IMR-90 (cell line): ENCODE measurements around the gene NUP210. TPM values are rescaled to one million over a fixed set of nuclear protein-coding genes. Genes with fewer than 3 reads are reported as not detected.

Experiments
- ATAC-seq: fragments of 200-7000 bp; cut with Tn5 transposase; 2 replicates; pipeline ENCODE4 v1.9.1; 2020; ENCODE audit warnings: low read depth, mild to moderate bottlenecking, moderate library complexity
- BruUV-seq: library from RNA; stranded (reverse); fragments of 400-500 nt; replicated peaks from 2 replicates; lab custom pipeline; 2021; lab: Mats Ljungman, UMichigan
- CTCF ChIA-PET: fragments of 300-600 bp; formaldehyde crosslinking; extraction: SDS; loops from one replicate; lab custom pipeline; 2021; ENCODE audit warnings: antibody characterized with exemption; lab: Yijun Ruan, JAX
- POLR2A ChIA-PET: fragments of 300-600 bp; sonication (Branson Sonifier 250); formaldehyde crosslinking; loops from one replicate; lab custom pipeline; 2022; ENCODE audit warnings: antibody characterized with exemption; ENCODE audit not compliant: unreplicated experiment; lab: Charles Lee
- DNase-seq: peaks from one replicate; pipeline ENCODE4 v3.0.0; 2013
- H2AFZ ChIP-seq: replicated peaks from 2 replicates; pipeline ENCODE3; 2013; ENCODE audit warnings: low read length, mild to moderate bottlenecking; ENCODE audit not compliant: poor library complexity
- H2AK5ac ChIP-seq: 2 replicates; pipeline ENCODE4 v1.6.1; 2013; ENCODE audit warnings: low read depth, low read length, inconsistent platforms
- H2AK9ac ChIP-seq: replicated peaks from 2 replicates; pipeline ENCODE3; 2013; ENCODE audit warnings: mild to moderate bottlenecking, low read depth, low read length, moderate library complexity; ENCODE audit not compliant: poor library complexity
- H2BK120ac ChIP-seq: 2 replicates; pipeline ENCODE4 v1.6.1; 2013; ENCODE audit warnings: low read depth, low read length, inconsistent platforms
- H2BK15ac ChIP-seq: 3 replicates; pipeline ENCODE4 v1.6.1; 2013; ENCODE audit warnings: low read depth, low read length, inconsistent platforms
- H2BK20ac ChIP-seq: 2 replicates; pipeline ENCODE4 v1.6.1; 2013; ENCODE audit warnings: low read depth, mild to moderate bottlenecking, inconsistent platforms, low read length, moderate library complexity
- H2BK5ac ChIP-seq: 2 replicates; pipeline ENCODE4 v1.6.1; 2013; ENCODE audit warnings: mild to moderate bottlenecking, low read depth, low read length, inconsistent platforms; ENCODE audit not compliant: poor library complexity, severe bottlenecking
- H3K14ac ChIP-seq: replicated peaks from 2 replicates; pipeline ENCODE4 v1.6.1; 2013; ENCODE audit warnings: low read depth, low read length, inconsistent platforms
- H3K18ac ChIP-seq: 2 replicates; pipeline ENCODE4 v1.6.1; 2013; ENCODE audit warnings: low read depth, low read length, control low read depth
- H3K23ac ChIP-seq: 2 replicates; pipeline ENCODE4 v1.6.1; 2013; ENCODE audit warnings: low read depth, low read length, inconsistent platforms
- H3K27ac ChIP-seq: 2 replicates; pipeline ENCODE4 v1.5.1; 2013; ENCODE audit warnings: mild to moderate bottlenecking, control low read depth, low read length; ENCODE audit not compliant: insufficient read depth
- H3K27me3 ChIP-seq: 2 replicates; pipeline ENCODE4 v1.6.1; 2013; ENCODE audit warnings: low read length; ENCODE audit not compliant: control insufficient read depth, insufficient read depth
- H3K36me3 ChIP-seq: 2 replicates; pipeline ENCODE4 v1.6.1; 2013; ENCODE audit warnings: low read length, mixed read lengths; ENCODE audit not compliant: control insufficient read depth, insufficient read depth
- H3K4ac ChIP-seq: 2 replicates; pipeline ENCODE4 v1.6.1; 2013; ENCODE audit warnings: low read depth, low read length, inconsistent platforms
- H3K4me1 ChIP-seq: 2 replicates; pipeline ENCODE4 v1.6.1; 2013; ENCODE audit warnings: low read length, mixed read lengths; ENCODE audit not compliant: control insufficient read depth, insufficient read depth
- H3K4me2 ChIP-seq: 2 replicates; pipeline ENCODE4 v1.6.1; 2013; ENCODE audit warnings: low read depth, mild to moderate bottlenecking, control low read depth, low read length, moderate library complexity
- H3K4me3 ChIP-seq: 2 replicates; pipeline ENCODE4 v1.5.1; 2013; ENCODE audit warnings: low read depth, mild to moderate bottlenecking, control low read depth, low read length, moderate library complexity; ENCODE audit not compliant: insufficient read depth
- H3K56ac ChIP-seq: 2 replicates; pipeline ENCODE4 v1.6.1; 2013; ENCODE audit warnings: low read length, inconsistent platforms; ENCODE audit not compliant: insufficient read depth; ENCODE audit errors: extremely low read depth
- H3K79me1 ChIP-seq, 2 experiments: 2 replicates each; pipeline ENCODE4 v1.6.1; 2013; ENCODE audit warnings: low read length in 2 of 2, inconsistent platforms in 1 of 2, low read depth in 1 of 2
- H3K9ac ChIP-seq: 2 replicates; pipeline ENCODE4 v1.6.1; 2013; ENCODE audit warnings: low read depth, low read length, control low read depth
- H3K9me1 ChIP-seq: 2 replicates; pipeline ENCODE4 v1.6.1; 2013; ENCODE audit warnings: low read length, inconsistent platforms; ENCODE audit not compliant: insufficient read depth
- H3K9me3 ChIP-seq: 2 replicates; pipeline ENCODE4 v1.6.1; 2013; ENCODE audit warnings: low read length; ENCODE audit not compliant: control insufficient read depth, insufficient read depth
- H4K20me1 ChIP-seq: 2 replicates; pipeline ENCODE4 v1.6.1; 2013; ENCODE audit warnings: low read length, inconsistent platforms; ENCODE audit not compliant: insufficient read depth
- H4K5ac ChIP-seq: 2 replicates; pipeline ENCODE4 v1.6.1; 2013; ENCODE audit warnings: mild to moderate bottlenecking, low read depth, low read length, control low read depth
- H4K8ac ChIP-seq, 2 experiments: 2 replicates each; pipeline ENCODE4 v1.6.1; 2013; ENCODE audit warnings: low read depth in 2 of 2, low read length in 2 of 2, control low read depth in 1 of 2, inconsistent platforms in 1 of 2
- H4K91ac ChIP-seq: 2 replicates; pipeline ENCODE4 v1.6.1; 2013; ENCODE audit warnings: low read depth, low read length, inconsistent platforms; ENCODE audit not compliant: insufficient read depth
- NFE2L2 ChIP-seq: fragments of 150-350 bp; IDR thresholded peaks from 2 replicates; pipeline ENCODE4 v1.6.1; 2016; ENCODE audit warnings: low read depth, mild to moderate bottlenecking, low read length
- SMC3 ChIP-seq: fragments of 150-350 bp; IDR thresholded peaks from 2 replicates; pipeline ENCODE4 v1.6.1; 2016; ENCODE audit warnings: low read depth, mild to moderate bottlenecking, antibody characterized with exemption, low read length, moderate library complexity
- WGBS, 2 experiments: methylation state at CpG; one replicate each; pipeline versions ENCODE4 v1.1.5 to v1.1.7; 2013; ENCODE audit warnings: missing lambda C conversion rate in 2 of 2; ENCODE audit not compliant: insufficient read length in 1 of 2; ENCODE audit errors: extremely low coverage in 2 of 2; 5-methylcytosine and 5-hydroxymethylcytosine counted together
- dilution Hi-C: fragments of 300-500 bp; cut with HindIII; formaldehyde crosslinking; loops from one replicate; pipeline ENCODE4 v1.14.3; 2018; ENCODE audit warnings: low sequenced_read_pairs; ENCODE audit not compliant: unreplicated experiment
- in situ Hi-C: fragments of 300-500 bp; cut with MboI; formaldehyde crosslinking; loops from 3 replicates; pipeline ENCODE4 v1.14.3; 2019; ENCODE audit warnings: low sequenced_read_pairs, inconsistent platforms, mixed read lengths
- intact Hi-C: fragments of 100-400 bp; cut with micrococcal nuclease; formaldehyde crosslinking; loops from 2 replicates; pipeline ENCODE4 v1.10.0; 2022
- polyA plus RNA-seq, 3 experiments: library from polyadenylated mRNA; depleted of rRNA; stranded (reverse); fragments of >200 nt; gene quantifications; 2 replicates each; pipeline ENCODE4 v1.2.3, GENCODE V29; 2012; ENCODE audit warnings: low replicate concordance in 1 of 3
- total RNA-seq: library from RNA; depleted of rRNA; stranded (reverse); fragments of >200 nt; gene quantifications from 2 replicates; pipeline ENCODE4 v1.2.3, GENCODE V29; 2012
- TF ChIP-seq, protein P1 (sequence below): fragments of 150-350 bp; IDR thresholded peaks from 2 replicates; pipeline ENCODE4 v1.6.1; 2017; ENCODE audit warnings: mild to moderate bottlenecking, antibody characterized with exemption, low read length, low read depth

The NUP210 gene
- total and polyA plus RNA-seq, 2 of the 4 experiments (the other 2 are of a cell fraction), result under 0.01 to 0.03 TPM

DNA sequence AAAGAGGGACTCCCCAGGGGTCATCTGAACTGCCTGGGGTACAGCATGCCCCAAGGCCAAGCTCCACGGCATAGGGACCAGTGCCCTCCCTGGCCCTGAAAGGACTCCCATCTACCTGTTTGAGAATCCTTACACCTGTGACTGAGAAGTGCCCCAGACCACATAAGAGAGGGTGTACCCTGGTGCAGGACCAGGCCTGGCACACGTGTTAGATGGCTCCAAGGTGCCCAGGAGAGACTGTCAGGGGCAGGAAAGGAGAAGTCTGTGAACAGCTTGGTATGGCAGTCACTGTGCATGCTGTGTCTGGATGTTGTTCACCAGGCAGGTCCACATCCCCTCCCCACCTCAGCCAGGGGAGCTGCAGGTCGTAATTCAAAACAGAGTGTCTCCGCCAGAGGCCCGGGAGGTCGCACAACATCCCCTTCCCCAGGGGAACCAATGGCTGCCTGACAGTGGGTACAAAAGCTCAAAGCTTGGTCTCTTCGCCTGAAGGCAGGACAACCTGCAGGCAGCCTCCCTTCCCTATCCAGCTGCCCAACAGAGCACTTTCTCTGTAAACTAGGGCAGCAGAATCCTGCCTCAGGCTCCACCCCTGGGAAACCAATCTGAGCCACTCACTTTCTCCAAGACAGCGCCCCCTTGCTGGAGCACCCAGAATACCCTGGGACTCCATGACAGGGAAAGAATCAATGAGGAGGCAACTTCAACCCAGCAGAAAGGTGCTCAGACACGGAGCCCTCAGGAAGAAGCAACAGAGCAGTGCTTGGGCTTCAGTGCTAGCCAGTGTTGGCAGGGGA, 3.9 kb downstream of the NUP210 start:
- Histone ChIP-seq H3K9me3 (no peaks in the 10 kb centered on the region), H3K27ac (no peak overlapping the region), H4K20me1 (no peaks in the 10 kb centered on the region), H3K18ac (no peak overlapping the region), H3K36me3 (no peaks in the 10 kb centered on the region), H2BK120ac (no peak overlapping the region), H3K79me1 (no peaks in the 10 kb centered on the region), H2AK9ac (no peak overlapping the region), H4K8ac (no peak overlapping the region), H3K56ac (no peak overlapping the region), H2BK15ac (no peak overlapping the region), H2AFZ (no peak overlapping the region), H3K27me3 (peaks cover 40% of the 10 kb centered on the region), H4K5ac (no peak overlapping the region), H3K9ac (no peak overlapping the region), H3K4ac (no peak overlapping the region), H2BK5ac (no peak overlapping the region), H2BK20ac (no peak overlapping the region), H2AK5ac (no peak overlapping the region), H4K91ac (no peak overlapping the region), H3K23ac (no peak overlapping the region), H3K9me1 (no peaks in the 10 kb centered on the region), H3K4me3 (no peak overlapping the region), H3K14ac (no peak overlapping the region), H3K4me1 (no peaks in the 10 kb centered on the region), H3K4me2 (no peak overlapping the region)
- POLR2A ChIA-PET, result no interaction called here
- CTCF ChIA-PET, result no interaction called here
- 0% methylated on average over 1 of the region's 9 CpGs; no CpG with 5 or more reads in 1 of the 2 experiments for WGBS, 2 experiments
- no peak for ATAC-seq
- intact Hi-C loops, result no loop called here
- TF ChIP-seq, protein P1, sequence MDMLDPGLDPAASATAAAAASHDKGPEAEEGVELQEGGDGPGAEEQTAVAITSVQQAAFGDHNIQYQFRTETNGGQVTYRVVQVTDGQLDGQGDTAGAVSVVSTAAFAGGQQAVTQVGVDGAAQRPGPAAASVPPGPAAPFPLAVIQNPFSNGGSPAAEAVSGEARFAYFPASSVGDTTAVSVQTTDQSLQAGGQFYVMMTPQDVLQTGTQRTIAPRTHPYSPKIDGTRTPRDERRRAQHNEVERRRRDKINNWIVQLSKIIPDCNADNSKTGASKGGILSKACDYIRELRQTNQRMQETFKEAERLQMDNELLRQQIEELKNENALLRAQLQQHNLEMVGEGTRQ, result no peak
- TF ChIP-seq NFE2L2 (no peak), SMC3 (no peak)
- dilution Hi-C loops, result no loop called here
- in situ Hi-C loops, result no loop called here
- BruUV-seq, result no TSS peak
- DNase-seq, result no peak
